Pancreas (tissue), 10 donors: ENCODE results near the gene COX7C. TPM values are rescaled to one million over a fixed set of nuclear protein-coding genes. Genes with fewer than 3 reads are reported as not detected.

ENCODE experiments used
- ATAC-seq, 4 donors: fragments of 200-7000 bp; cut with Tn5 transposase; one replicate each; pipeline versions ENCODE4 v1.8.0 to v1.9.1; 2020; ENCODE audit warnings: mild to moderate bottlenecking in 4 of 4, moderate library complexity in 4 of 4
- DNase-seq, 6 donors: peaks; one replicate each; pipeline ENCODE4 v3.0.0-alpha.2; 2020
- FAIRE-seq: peaks from 2 replicates; lab custom pipeline; 2012; peaks lifted over from hg19 to GRCh38; lab: Jason Lieb, UNC
- H3K27ac ChIP-seq, 4 donors: fragments of 200-600 bp; sonication (generic); 1 replicate in 3 of 4; 2 replicates in 1 of 4; pipeline versions ENCODE4 v1.5.0 to v1.8.0; 2020
- H3K27me3 ChIP-seq, 4 donors: fragments of 200-600 bp; one replicate each; pipeline ENCODE4 v1.8.0; 2021
- H3K36me3 ChIP-seq, 3 donors: fragments of 200-600 bp; sonication (generic) in 1 of 3; one replicate each; pipeline versions ENCODE4 v1.5.0 to v1.8.0; 2020 to 2021
- H3K4me1 ChIP-seq, 3 donors: fragments of 200-600 bp; one replicate each; pipeline ENCODE4 v1.8.0; 2021
- H3K4me3 ChIP-seq, 4 donors: fragments of 200-600 bp; sonication (generic) in 2 of 4; one replicate each; pipeline versions ENCODE4 v1.5.0 to v1.8.0; 2020 to 2021
- H3K9me3 ChIP-seq, 4 donors: fragments of 200-600 bp; one replicate each; pipeline ENCODE4 v1.8.0; 2021
- CTCF ChIP-seq, 4 donors: fragments of 200-600 bp; sonication (generic) in 3 of 4; IDR thresholded peaks; one replicate each; pipeline versions ENCODE4 v1.5.0 to v1.8.0; 2021; ENCODE audit warnings: antibody characterized with exemption in 4 of 4
- WGBS, 2 donors: extraction: QIAGEN DNeasy Blood & Tissue Kit; methylation state at CpG; one replicate each; pipeline ENCODE4 v1.1.7; 2013; 5-methylcytosine and 5-hydroxymethylcytosine counted together
- intact Hi-C, 3 donors: fragments of 100-400 bp; cut with DNase I; formaldehyde crosslinking; loops; one replicate each; pipeline versions ENCODE4 v1.11.1 to v1.14.2; 2022
- polyA plus RNA-seq, 2 donors: library from polyadenylated mRNA; stranded (reverse); fragments of 200-250 nt; gene quantifications; one replicate each; pipeline ENCODE4 v1.2.3, GENCODE V29; 2013
- total RNA-seq, 6 donors: library from RNA; stranded (reverse); fragmentation: NEBNext Ultra II Directional in 4 of 6; extraction: Animal tissue kit (Norgen Biotek cat#: 25700) in 4 of 6; gene quantifications; one replicate each; pipeline versions ENCODE4 v1.2.1 to v1.2.4, GENCODE V29; 2021 to 2023
- donor health status: healthy with polysubstance abuse.
- donor health status: DM: no; HTN: no; CAD: no; lungs with moderate emphysema.
- donor health status: DM: no; HTN: no; CAD: no.
- donor health status: control.
- donor health status: control.
- donor health status: Bipolar disorder and iron deficiency.
- donor health status: DM: yes; HTN: yes; CAD: no.
- donor health status: DM: no; HTN: no; CAD: no.
- donor health status: DM: no; HTN: no; CAD: no.
- donor health status: DM: yes; HTN: yes; CAD: no.

The COX7C gene
- total and polyA plus RNA-seq, 8 donors = 181 to 521 (median 266) TPM

GRCh38 chr5:86664173-86664572 is 46.4 kb downstream of the COX7C start:
- no peak for TF ChIP-seq CTCF (IDR thresholded peaks at IDR 0.05)
- Histone ChIP-seq H3K27ac (no peak overlapping the region), H3K4me1 (no peaks in the 10 kb centered on the region), H3K36me3 (no peaks in the 10 kb centered on the region), H3K4me3 (no peak overlapping the region), H3K9me3 (no peaks in the 10 kb centered on the region), H3K27me3 (no peaks in the 10 kb centered on the region)
- FAIRE-seq = no peak
- no peak for DNase-seq
- 74 to 86% methylated on average over 2 of the region's 2 CpGs for WGBS, 2 donors
- no peak for ATAC-seq
- intact Hi-C loops = no loop called here

DNA sequence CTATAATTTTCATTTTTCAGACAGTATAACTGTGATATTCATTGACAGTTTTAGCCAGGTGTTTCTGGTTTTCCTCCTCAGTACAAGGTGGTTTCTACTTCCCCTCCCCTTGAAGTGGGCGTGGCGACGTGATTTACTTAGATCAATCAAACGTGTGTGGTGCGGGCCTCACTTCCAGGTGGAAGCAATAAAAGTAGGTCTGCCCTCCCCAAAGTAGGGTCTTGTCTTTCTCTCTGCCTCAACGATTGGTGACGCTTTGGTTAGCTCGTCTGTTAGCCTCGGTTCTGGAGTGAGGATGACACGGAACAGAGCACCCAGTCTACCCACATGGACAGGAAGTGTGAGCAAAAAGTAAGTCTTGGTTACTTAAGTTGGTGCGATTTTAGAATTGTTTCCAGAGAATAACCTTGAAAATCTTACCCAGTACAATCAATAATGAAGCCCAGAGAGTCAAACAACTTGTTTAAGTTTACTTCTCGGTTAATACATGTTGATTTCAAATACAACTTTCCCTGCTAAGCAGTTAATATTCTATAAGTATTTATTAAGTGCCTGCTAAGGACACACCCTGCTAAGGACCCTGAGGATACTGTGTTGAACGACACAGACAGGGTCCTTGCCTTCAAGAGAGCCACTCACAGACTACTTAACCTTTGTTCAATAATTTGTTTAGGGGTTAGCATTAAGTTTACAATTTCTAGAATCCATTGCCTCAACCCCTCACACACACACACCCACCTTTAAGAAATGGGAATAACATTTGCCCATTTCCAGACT is 48.4 kb downstream of the COX7C start:
- no peaks in the 10 kb centered on the region for H3K36me3 ChIP-seq
- intact Hi-C loops = no loop called here
- H3K4me1 ChIP-seq = no peaks in the 10 kb centered on the region
- TF ChIP-seq CTCF (IDR thresholded peaks at IDR 0.05) = no peak
- H3K27me3 ChIP-seq = no peaks in the 10 kb centered on the region
- 56 to 61% methylated on average over 13 of the region's 13 CpGs for WGBS, 2 donors
- no peak for FAIRE-seq
- no peaks in the 10 kb centered on the region for H3K9me3 ChIP-seq
- H3K4me3 ChIP-seq = peak overlapping the region in 3 of 4 donors; percentile 1 to 29 (median 19)
- DNase-seq = peak; percentile 24 to 63 (median 46)
- peak; percentile 84 to 94 (median 87) for ATAC-seq
- H3K27ac ChIP-seq = no peak overlapping the region

DNA sequence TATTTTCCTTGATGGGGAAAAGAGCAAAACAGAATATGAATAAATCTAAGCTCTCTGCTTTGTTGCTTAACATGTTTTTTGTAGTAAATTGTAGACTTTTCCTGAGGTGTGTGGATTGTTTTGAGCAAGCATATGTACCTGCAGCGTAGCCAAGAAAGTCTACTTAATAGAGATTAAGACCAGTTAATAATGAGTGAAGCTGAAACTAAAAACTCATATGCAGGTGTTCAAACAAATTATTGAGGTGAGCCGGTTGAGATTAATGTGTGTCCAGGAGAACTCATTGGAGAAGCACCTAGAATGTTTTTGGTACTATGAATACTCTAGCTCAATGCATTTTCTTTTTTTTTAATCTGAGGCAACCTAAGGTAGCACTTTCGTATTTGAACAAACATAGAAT is 49.2 kb downstream of the COX7C start:
- intact Hi-C loops = no loop called here
- no peak for TF ChIP-seq CTCF (IDR thresholded peaks at IDR 0.05)
- Histone ChIP-seq H3K4me3 (peak overlapping the region in 2 of 4 donors; percentile 19 to 29), H3K36me3 (no peaks in the 10 kb centered on the region), H3K9me3 (no peaks in the 10 kb centered on the region), H3K4me1 (no peaks in the 10 kb centered on the region), H3K27ac (no peak overlapping the region), H3K27me3 (no peaks in the 10 kb centered on the region)
- 34 to 47% methylated on average over 3 of the region's 3 CpGs for WGBS, 2 donors
- no peak for FAIRE-seq
- DNase-seq = no peak
- ATAC-seq = peak; percentile 36 to 58 (median 47)
